C4-2B (cell line): Measurements from ENCODE around the gene UTP14C.

Source experiments
- ZFX ChIP-seq: fragments of 450-650 bp; IDR thresholded peaks from 2 replicates; pipeline ENCODE4 v1.6.1; 2017
- TF ChIP-seq, protein P1 (sequence below): fragments of 450-650 bp; conservative IDR thresholded peaks from 2 replicates; pipeline ENCODE4 v1.5.1; 2017; ENCODE audit warnings: mild to moderate bottlenecking

DNA sequence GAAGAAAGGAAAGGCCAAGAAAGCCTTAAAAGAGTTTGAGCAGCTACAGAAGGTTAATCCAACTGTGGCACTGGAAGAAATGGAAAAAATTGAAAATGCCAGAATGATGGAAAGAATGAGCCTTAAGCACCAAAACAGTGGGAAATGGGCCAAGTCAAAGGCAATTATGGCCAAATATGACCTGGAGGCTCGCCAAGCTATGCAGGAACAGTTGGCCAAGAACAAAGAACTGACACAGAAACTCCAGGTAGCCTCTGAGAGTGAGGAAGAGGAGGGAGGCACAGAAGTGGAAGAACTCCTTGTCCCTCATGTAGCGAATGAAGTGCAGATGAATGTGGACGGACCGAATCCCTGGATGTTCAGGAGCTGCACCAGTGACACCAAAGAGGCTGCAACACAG, 5.1 kb downstream of the UTP14C start:
- TF ChIP-seq, protein P1, sequence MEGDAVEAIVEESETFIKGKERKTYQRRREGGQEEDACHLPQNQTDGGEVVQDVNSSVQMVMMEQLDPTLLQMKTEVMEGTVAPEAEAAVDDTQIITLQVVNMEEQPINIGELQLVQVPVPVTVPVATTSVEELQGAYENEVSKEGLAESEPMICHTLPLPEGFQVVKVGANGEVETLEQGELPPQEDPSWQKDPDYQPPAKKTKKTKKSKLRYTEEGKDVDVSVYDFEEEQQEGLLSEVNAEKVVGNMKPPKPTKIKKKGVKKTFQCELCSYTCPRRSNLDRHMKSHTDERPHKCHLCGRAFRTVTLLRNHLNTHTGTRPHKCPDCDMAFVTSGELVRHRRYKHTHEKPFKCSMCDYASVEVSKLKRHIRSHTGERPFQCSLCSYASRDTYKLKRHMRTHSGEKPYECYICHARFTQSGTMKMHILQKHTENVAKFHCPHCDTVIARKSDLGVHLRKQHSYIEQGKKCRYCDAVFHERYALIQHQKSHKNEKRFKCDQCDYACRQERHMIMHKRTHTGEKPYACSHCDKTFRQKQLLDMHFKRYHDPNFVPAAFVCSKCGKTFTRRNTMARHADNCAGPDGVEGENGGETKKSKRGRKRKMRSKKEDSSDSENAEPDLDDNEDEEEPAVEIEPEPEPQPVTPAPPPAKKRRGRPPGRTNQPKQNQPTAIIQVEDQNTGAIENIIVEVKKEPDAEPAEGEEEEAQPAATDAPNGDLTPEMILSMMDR, result no peak
- no peak for TF ChIP-seq ZFX
